HG03342 (cell line): ENCODE measurements around the gene SEZ6L.
"Not testable (repeated sequence)": the region's sequence is repeated elsewhere in the genome, so short reads cannot be mapped to it uniquely, and the experiment has no call there.

Experiments used
- ATAC-seq: cut with Tn5 transposase; IDR thresholded peaks from one replicate; pipeline ENCODE4 v1.9.1; 2021; ENCODE audit warnings: mild to moderate bottlenecking, moderate library complexity; ENCODE audit not compliant: unreplicated experiment

The SEZ6L gene

DNA sequence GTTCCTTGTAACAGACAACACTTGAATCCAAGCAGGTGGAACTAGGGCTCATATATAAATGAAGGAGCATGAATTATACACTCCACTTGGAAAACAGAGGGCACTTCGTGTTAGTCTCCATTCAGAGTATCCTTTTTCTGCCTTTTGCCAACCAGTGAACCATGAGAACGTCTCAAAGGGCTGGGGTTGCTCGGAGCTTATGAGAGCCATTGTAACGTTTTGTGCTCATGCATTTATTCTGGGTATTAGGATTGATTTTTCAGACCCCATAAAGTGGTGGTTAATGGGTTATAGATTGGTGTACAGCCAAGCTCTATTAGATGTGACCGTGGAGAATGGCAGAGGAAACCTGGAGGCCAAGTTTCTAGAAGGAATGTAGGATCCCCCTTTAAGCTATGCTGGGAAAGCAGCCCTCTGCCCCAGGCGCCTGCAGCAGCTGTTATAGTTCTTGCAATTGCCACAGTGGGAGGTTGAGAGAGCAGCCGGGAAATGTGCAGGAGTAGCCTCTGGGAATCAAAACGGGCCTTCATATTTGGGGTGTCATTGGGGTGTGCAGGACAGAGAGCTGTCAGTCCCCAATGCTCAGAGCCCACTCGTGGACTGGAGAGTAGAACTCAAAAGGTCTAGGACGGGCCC, 205.2 kb downstream of the SEZ6L start:
- no peak for ATAC-seq

DNA sequence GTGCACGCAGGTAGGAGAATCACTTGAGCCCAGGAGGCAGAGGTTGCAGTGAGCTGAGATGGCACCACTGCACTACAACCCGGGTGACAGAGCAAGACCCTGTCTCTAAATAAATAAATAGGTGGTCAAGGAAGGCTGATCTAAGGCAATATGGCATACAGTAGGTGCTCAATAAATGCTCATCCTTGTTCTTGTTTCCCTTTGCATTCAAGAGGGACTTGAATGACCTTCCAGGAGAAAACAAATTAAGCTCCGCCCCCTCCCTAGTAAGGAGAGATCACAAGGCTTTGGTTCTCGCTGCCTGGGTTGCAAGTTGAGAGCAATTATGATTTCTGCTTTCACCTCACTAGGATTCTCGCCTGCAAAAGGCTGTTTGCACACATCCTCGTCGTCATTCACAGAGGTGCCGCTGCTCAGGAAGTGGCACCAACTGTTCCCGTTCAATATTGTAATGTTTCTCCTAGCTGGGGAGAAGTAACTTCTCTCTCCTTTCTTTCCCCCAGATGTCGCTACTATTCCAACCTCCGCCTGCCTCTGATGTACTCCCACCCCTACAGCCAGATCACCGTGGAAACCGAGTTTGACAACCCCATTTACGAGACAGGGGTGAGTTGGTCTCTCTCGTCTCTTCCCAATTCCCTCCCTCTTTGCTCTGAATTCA, 208.0 kb downstream of the SEZ6L start:
- no peak for ATAC-seq

GRCh38 chr22:26380072-26380830, 211.0 kb downstream of the SEZ6L start:
- no peak for ATAC-seq

GRCh38 chr22:26382782-26383181, 213.5 kb downstream of the SEZ6L start:
- no peak for ATAC-seq

DNA sequence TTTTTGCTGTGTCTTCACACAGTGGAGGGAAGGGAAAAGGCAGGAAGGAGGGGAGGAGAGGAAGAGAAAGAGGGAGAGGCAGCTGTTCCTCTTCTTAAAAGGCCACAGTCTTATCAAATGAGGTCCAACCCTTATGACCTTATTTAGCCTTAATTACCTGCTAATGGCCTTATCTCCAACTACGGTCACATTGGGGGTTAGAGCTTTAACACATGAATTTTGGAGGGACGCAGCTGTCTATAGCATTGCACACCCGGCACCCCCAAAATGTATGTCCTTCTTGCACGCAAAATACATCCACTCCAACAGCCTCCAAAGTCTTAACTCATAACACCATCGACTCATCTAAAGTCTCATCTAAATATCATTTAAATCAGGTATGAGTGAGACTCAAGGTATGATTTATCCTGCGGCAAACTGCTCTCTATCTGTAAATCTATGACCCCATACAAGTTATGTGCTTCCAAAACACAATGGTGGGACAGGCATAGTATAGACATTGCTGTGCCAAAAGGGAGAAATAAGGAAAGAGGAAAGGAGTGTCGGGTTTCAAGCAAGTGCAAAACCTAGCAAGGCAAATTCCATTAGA, 214.8 kb downstream of the SEZ6L start:
- no peak for ATAC-seq

GRCh38 chr22:26385164-26385563, 215.9 kb downstream of the SEZ6L start:
- ATAC-seq: no peak

GRCh38 chr22:26389125-26389524, 219.9 kb downstream of the SEZ6L start:
- ATAC-seq: no peak

- no peak for ATAC-seq
Observed at GRCh38 chr22:26391091-26391490, 221.8 kb downstream of the SEZ6L start.

- no peak for ATAC-seq
Observed at GRCh38 chr22:26391623-26392022, 222.4 kb downstream of the SEZ6L start.

DNA sequence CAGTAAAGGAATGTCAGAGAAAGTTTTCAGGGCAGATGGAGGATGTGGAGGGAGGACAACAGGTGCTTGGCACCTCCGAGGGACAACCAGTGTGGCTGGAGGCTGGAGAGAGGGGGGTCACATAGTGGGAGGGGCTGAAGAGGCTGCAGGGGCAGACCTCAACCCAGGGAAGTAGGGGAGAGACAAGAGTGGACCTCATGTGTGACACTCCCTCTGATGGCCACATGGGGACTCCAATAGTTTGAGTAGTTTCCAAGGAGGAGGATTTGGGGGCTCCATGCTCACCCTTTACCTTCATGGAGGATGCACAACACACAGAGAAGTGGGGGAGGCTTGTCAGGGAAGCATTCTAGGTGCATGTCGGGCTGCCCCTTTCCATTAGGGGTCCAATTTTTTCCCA, 224.7 kb downstream of the SEZ6L start:
- no peak for ATAC-seq

DNA sequence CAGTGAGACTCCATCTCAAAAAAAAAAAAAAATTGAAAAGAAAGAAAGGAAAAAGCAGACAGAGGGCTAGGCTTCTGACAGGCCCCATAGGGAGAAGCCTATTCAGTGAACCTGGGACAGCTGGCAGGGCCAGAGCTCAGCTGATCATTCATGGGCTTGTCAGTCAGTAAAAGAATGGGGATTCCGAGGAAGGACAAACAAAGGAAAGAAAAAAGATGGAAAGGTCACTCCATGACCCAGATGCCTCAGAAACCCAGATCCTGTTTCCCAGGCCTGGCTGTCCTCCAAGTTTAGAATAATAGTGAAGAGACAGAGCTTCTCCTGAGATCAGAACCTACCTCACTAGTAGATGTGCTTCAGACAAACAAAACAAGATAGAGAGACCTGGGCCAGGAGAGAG, 225.5 kb downstream of the SEZ6L start:
- no peak for ATAC-seq

GRCh38 chr22:26395926-26396325, 226.7 kb downstream of the SEZ6L start:
- no peak for ATAC-seq

GRCh38 chr22:26398741-26399153, 229.5 kb downstream of the SEZ6L start:
- no peak for ATAC-seq

- ATAC-seq: no peak
Observed at GRCh38 chr22:26399289-26399688, 230.0 kb downstream of the SEZ6L start.

- ATAC-seq: no peak
Observed at GRCh38 chr22:26401726-26402125, 232.5 kb downstream of the SEZ6L start.

DNA sequence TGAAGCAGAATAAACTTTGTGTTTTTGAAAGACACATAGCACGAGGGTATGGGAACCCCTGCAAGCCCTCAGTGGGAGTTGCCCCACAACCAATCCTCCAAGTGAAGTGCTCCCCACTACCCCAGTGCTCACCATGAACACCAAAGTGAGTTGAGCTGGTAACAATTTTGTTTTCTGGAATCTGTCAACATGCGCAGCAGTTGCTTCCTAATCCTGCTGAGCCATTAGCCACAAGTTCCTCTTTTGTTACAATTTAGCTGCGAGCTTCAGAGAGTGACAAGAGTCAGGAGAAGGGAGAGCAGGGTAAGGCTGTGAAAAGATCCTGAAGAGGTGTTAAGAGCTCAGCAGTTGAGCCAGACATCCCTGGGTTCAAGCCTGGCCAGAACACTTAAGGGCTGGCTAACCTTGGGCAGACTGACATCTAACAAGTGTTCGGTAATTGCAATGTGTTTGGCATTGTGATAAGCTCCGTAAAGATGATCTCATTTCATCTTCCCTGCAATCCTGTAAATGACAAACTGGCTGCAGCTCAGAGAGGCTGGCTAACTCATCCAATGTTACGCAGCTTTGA, 235.7 kb downstream of the SEZ6L start:
- ATAC-seq: no peak

GRCh38 chr22:26406118-26406517, 236.9 kb downstream of the SEZ6L start:
- no peak for ATAC-seq

DNA sequence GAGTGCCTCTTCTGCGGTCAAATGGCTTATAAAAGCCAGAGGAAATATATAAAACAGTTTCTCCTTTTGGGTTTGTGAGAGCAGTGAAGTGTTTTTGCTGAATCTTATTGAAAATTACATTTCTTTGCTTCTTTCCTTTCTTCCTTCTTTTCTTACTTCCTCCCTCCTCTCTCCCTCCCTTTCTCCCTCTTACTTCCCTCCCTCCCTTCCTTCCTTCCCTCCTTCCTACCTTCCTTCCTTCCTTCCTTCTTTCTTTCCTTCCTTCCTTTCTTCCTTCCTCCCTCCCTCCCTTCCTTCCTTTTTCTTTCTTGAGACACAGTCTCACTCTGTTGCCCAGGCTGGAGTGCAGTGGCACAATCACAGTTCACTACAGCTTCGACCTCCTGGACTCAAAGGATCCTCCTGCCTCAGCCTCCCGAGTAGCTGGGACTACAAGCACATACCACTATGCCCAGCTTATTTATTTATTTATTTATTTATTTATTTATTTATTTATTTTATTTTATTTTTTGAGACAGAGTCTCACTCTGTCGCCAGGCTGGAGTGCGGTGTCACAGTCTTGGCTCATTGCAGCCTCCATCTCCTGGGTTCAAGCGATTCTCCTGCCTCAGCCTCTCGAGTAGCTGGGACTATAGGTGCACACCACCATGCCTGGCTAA, 239.4 kb downstream of the SEZ6L start:
- ATAC-seq: not testable (repeated sequence)

DNA sequence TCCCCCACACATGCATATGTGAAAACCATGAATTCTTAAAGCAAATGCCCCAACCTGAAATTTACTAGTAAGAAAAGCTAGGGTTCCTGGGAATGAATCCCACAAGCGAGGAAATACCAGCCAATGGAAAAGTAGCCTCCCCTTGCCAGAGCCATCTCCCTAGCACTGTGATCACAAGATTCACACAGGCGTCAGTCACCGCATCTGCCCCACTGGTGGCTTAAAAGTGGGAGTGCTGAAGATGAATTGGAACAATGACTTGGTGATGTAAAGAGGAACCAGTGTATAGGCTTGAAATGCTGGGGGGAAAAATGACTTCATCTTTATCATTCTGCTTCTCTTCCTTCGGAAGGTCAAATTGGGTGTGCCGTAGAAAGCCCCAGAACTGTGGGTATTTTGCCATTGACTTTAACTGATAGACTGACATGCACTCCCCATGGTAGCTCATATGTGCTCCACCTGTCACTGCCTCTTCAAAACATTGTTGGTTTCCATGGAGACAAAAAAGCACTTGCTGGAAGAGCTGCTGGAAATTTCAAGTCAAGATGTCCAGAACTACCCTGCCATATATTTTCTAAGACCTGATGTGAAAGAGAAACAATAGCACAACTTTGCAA, 240.6 kb downstream of the SEZ6L start:
- ATAC-seq: no peak

DNA sequence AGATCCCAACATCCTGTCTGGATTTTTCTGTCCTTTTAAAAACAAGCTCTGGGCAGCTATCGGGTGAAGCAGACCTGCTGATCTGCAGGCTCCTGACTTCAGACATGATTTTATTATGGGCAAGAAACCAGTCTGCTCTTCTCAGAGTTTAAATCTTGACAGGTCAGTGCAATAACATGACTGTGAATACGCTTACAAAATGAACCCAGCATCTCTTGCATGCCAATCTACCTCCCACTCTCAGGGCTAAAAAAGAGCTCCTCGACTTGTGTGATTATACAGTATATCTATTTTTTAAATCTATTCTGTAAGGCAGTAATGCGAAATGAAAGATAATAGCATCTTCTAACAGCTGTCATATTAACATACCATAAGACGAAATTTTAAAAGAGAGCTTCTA, 241.1 kb downstream of the SEZ6L start:
- ATAC-seq: no peak
